NCI-H526 (cell line): ENCODE measurements around the gene PSEN2.

Experiments
- DNase-seq, 2 experiments: peaks; one replicate each; lab custom pipeline; 2025; lab: John Stamatoyannopoulos, UW

PSEN2 gene

DNA sequence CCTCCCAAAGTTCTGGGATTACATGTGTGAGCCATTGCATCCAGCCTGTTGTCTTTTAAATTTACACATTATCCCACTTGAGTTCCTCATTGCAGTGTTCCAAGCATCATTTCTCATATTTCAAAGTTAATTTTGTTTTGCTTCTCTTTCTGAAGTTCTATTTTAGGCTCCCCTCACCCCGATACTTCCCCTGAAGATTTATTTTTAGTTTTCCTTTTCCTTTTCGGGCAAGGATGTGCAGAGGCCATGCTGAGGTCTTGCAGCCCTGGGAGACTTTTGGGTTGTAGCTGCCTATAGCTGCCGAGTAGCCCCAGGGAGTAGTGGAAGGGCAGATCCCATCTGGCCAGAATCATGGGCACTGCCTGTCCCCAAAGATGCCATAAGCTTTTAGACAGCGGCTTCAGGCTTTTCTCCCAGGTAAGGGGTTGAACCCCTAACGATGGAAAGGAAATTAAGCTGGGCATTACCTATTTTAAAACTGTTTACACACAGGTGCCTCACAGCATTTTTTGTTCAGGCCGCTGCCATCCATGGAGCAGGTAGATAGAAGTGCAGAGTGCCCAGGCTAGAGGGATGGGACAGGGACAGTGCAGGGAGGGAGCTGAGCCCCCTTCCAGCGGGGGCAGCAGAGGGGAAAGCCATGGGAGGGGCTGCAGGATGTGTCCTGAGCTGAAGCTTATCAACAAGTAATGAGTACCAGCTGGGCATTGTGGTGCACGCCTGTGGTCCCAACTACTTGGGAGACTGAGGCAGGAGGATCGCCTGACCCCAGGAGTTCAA lies 15.9 kb downstream of the PSEN2 start:
- no peak for DNase-seq

DNA sequence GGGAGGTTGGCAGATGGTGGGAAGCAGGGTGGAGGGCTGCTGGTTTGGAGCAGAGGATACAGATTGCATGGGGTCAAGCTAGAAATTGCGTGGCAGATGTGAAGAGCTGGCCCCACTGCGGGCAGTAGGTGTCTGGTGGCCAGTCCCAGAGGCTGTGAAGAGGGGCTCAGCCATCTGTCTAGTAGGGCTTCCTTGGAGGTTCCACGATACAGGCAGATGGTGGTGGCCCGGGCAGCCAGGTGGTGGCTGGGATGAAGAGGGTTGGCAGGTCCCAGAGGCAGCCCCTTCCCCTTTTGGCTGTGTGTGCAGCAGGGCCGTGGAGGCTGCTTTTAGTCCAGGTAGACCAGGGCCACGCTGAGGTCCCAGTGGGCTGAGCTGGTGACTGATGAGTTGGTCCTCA lies 16.6 kb downstream of the PSEN2 start:
- no peak for DNase-seq

DNA sequence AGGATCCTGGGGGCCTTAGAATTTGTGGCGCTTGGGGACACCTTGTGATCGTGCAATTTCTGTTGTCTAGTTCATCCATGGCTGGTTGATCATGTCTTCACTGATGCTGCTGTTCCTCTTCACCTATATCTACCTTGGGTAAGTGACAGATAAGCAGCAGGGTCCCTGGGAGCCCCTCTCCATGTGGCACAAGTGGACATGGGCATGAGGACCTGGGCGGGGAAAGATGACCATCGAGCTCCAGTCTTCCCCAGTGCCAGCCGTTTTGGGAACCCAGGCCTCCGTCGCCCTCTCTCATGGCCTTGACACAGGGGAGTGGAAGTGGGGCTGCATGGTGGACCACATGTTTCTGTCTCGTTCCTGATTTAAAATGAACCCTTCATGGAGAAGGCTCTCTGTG lies 17.6 kb downstream of the PSEN2 start:
- DNase-seq = no peak

- DNase-seq = no peak
Measured at GRCh38 chr1:226888816-226889215, 18.4 kb downstream of the PSEN2 start.

DNA sequence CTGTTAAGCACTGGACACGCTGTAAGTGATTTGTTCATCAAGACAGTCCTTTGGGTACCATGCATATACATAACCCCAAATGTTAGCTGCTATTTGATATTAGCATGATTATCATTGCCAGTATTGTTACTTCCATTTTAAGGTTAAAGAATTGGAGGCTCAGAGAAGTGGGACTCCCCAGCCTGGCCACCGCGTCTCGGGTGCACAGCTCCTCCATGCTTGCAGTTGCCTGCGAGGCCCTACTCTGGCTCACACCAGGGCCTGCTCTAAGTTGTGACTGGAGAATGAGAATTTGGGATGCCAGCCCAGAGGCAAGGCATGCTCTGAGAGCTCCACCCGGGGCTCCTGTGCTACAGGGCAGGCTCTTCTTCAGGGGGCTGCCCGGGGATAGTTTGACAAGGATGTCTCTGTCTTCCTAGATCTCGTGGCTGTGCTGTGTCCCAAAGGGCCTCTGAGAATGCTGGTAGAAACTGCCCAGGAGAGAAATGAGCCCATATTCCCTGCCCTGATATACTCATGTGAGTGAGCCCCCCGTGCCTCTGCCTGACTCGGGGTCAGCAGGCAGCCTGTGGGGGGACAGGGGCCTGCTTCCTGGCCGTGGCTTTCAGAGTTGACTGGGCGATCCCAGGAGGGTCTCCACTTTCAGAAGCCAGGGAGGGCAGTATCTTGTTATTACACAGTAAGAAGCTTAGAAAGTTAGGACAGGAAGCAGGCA lies 19.4 kb downstream of the PSEN2 start:
- no peak for DNase-seq

DNA sequence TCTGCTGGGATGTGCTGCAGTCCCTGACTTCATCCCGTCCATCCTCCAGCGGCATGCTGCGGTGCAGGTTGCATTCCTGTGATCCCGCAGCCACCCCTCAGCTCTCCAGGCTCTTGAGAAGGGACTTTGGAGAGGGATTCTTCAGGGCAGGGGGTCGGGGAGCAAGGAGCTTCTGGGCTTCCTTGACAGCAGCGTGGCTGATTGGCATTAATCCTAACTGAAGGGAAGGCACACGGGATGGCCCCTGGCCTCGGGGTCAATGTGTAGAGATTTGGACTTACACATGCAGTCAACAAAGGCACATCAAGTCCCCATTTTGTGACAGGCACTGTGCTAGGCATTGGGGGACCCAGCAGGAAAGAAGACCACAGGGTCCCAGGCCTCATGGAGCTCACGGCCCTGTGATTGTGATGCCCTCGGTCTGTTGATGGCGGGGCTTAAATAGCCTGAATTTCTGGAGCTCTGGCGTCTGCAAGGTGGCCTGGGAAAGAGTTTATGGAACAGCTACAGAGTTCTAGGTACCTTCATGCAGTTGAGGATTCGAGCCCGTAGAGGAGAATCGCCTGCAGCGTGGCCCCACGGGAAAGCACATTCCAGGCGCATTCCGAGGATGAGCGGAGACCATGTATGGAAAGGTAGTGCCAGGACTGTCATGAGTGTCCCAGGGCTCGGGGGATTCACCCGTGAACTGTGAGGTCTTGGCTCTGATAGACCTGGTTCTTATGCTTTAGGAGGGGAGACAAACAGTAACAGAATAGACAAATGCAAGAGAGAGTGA lies 20.1 kb downstream of the PSEN2 start:
- no peak for DNase-seq

DNA sequence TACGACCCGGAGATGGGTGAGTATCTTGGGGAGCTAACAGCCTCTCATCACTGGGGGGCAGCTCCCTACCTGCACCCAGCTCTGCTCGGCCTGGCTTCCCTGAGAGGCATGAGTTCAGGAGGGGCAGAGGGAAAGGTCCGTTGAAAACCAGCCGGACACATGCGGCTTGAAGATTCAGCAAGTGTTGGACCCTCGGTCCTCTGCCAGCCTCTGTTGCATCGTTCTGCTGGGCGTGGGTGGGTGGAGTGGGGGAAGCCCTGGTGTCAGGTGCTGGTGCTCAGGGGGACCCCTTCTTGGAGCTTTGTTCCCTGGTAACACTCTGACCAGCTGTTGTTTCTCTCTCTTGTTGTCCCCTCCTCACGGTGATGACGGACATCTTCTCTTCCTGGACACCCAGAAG lies 20.9 kb downstream of the PSEN2 start:
- no peak for DNase-seq

GRCh38 chr1:226891846-226892523 lies 21.6 kb downstream of the PSEN2 start:
- DNase-seq = no peak

DNA sequence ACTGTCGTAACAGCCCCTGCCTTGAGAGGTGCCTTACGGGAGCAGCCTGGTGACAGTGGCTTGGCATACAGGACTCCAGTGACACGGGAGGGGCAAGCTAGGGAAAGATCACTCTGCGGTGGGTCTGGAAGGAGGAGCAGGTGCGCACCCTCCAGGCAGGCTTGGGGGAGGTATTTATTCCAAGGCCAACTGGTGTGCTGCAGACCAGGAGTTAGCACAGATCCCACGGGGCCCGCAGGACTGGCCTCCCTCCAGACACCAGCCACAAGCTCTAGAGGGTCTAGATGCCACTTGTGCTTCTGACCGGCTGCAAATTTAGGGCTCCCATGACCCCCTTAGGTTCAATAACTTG lies 22.1 kb downstream of the PSEN2 start:
- no peak for DNase-seq

GRCh38 chr1:226893936-226894335 lies 23.5 kb downstream of the PSEN2 start:
- no peak for DNase-seq

DNA sequence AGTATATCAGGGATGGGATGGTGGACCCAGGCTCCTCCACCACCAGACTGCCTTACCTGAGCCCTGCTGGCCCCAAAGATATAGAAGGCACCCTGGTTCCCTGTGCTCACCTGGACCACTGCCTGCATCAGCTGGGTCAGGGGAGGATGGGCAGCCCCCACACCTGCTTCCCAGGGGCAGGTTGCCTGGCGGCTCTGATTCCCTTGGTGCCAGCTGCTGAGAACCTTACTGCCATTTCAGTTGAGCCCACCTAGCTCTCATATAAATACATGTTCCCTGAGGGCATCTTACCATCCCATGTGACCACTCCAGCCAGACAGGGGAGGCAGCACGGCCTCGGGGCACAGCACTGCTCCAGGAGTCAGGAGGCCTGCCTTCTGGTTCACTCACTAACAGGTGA lies 24.4 kb downstream of the PSEN2 start:
- DNase-seq = no peak

DNA sequence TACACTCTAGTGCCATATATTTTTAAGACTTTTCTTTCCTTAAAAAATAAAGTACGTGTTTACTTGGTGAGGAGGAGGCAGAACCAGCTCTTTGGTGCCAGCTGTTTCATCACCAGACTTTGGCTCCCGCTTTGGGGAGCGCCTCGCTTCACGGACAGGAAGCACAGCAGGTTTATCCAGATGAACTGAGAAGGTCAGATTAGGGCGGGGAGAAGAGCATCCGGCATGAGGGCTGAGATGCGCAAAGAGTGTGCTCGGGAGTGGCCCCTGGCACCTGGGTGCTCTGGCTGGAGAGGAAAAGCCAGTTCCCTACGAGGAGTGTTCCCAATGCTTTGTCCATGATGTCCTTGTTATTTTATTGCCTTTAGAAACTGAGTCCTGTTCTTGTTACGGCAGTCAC lies 25.2 kb downstream of the PSEN2 start:
- no peak for DNase-seq

DNA sequence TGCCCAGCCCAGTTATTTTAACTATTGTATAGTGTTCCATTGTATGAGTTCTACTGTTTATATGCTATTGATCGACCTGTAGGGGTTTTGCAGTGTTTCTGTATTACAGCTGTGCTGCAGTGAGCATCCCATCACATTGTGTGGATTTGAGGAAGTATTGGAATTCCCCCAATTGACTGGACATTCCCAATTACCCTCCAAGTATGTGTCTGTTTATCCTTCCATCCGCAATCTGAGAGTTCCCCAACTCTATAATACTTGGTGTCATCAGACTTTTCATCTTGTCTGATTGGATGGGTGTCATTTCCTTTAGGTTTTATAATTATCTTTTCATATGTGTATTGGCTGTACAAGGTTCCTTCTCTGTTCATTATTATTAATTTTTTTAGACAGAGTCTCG lies 27.8 kb downstream of the PSEN2 start:
- DNase-seq = no peak

DNA sequence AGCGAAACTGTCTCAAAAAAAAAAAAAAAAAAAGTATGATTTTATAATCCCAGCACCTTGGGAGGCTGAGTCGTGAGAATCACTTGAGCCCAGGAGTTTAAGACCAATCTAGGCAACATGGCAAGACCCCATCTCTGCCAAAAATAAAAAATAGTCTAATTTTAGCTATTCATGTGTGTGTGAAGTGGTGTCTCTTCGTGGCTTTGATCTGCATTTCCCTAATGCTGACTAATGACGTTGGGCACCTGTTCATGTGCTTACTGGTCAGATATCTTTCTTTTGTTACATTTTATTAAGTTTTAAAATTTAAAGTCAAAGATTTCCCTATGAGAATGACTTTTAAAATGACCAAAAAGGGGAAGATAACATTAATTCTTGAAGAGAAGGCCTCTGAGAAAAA lies 31.0 kb downstream of the PSEN2 start:
- no peak for DNase-seq

DNA sequence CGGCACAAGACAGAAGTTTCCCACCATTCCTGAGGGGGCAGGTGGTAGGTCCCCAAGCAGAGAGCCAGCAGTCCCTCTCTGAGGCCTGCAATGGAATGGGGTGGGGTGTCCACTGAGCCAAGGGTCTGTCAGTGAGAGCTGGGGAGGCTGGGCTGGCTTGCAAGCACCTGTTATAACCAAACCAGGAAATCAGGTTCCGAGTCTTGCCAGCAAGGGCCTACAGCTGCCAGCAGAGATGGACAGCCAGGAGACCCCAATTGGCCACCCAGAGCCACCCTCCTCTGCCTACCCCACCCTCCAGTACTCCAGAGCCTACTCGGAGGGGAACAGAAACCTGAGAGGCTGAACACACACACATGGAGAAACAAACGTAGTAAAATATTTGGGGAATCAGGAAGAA lies 32.2 kb downstream of the PSEN2 start:
- no peak for DNase-seq

GRCh38 chr1:226903819-226904716 lies 33.7 kb downstream of the PSEN2 start:
- DNase-seq = no peak

- DNase-seq = no peak
Measured at GRCh38 chr1:226904772-226905171, 34.4 kb downstream of the PSEN2 start.

- DNase-seq = no peak
Measured at GRCh38 chr1:226908419-226908818, 38.0 kb downstream of the PSEN2 start.

DNA sequence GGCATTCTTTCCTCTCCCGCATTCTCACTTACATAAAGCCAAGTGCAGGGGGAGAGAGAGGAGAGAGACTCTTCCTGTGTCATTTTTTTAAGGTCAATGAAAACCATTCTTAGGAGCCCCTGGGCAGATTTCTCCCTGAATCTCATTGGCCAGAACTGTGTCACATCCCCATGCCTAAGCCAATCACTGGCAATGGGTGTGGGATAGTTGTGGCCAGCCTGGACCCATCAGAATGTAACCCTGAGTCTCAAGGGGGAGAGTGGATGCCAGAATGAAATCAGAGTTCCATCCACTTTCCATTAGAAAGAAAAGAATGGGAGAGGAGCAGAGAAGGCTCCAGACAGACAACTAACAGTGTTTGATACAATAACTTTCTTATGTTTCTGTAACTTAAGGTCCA lies 38.5 kb downstream of the PSEN2 start:
- no peak for DNase-seq

DNA sequence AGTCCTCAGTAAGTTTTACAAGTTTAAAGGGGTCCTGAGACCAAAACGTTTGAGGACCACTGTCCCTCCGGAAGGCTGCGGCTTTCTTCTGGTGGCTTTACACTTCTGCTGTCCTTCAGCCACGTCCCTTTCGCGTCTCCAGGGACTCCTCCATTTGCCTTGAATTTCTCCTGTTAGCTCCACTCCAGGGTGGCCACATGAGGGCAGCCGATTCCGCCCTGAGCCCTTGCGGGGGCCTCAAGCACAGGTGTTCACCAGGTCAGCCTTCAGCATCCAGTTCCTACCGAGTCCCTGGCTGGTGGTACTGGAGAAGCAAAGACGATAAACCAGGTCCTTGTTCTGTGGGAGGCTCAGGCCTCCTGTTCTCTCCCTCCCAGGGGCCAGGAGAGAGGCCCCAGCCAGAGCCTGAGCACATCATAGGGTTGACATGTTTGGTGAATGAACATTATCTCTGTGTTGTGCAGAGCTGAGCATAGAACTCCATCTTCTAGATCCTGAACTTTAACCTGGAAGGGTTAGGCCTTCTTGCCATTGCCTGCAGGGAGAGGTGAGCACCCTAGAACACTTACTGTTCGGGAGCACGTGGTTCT lies 42.3 kb downstream of the PSEN2 start:
- DNase-seq = peak; percentile 65 to 85

DNA sequence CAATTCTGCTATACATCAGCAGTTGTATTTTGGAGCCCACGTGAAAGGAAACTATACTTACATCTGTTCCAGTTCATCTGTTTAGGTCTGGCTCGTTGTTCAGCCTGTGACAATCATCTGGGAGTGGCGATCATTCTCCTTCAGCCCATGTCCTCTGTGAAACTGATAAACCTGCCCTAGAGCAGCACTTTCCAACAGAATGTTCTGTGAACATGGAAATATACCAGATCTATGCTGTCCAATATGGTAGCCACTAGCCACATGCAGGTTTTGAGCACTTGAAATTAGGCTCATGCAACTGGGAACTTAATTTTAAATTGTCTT lies 45.2 kb downstream of the PSEN2 start:
- DNase-seq = no peak
